ENCODE measurements around the gene PREB. TPM values are rescaled to one million over a fixed set of nuclear protein-coding genes. Genes with fewer than 3 reads are reported as not detected.

PREB gene
- total RNA-seq, 1 experiment from 2014 or later: 79.3 TPM

GRCh38 chr2:27152796-27153464, 18.5 kb upstream of the PREB start:
- DNase-seq (ENCODE audit: low read depth): peak; percentile 27

GRCh38 chr2:27152102-27152795, 17.8 kb upstream of the PREB start:
- DNase-seq (ENCODE audit: low read depth): no peak

- DNase-seq (ENCODE audit: low read depth): no peak
Measured at GRCh38 chr2:27150639-27151230, 16.3 kb upstream of the PREB start.

GRCh38 chr2:27149570-27150405, 15.4 kb upstream of the PREB start:
- no peak for DNase-seq (ENCODE audit: low read depth)

GRCh38 chr2:27148801-27149439, 14.5 kb upstream of the PREB start, which contains the start of gene TCF23:
Gene TCF23 (plus strand): TSS chr2:27149004. CDS start chr2:27149134, 130 bp downstream.
- DNase-seq (ENCODE audit: low read depth): no peak

GRCh38 chr2:27147935-27148334, 13.5 kb upstream of the PREB start:
- DNase-seq (ENCODE audit: low read depth): no peak

GRCh38 chr2:27145682-27146081, 11.2 kb upstream of the PREB start:
- no peak for DNase-seq (ENCODE audit: low read depth)

- DNase-seq (ENCODE audit: low read depth): no peak
Measured at GRCh38 chr2:27143285-27143684, 8.8 kb upstream of the PREB start.

- DNase-seq (ENCODE audit: low read depth): no peak
Measured at GRCh38 chr2:27139310-27139709, 4.9 kb upstream of the PREB start, which contains the start of gene PRR30. Gene PRR30 (minus strand): TSS chr2:27139410. CDS start chr2:27138329, 1,081 bp downstream.

GRCh38 chr2:27138111-27138510, 3.7 kb upstream of the PREB start:
- no peak for DNase-seq (ENCODE audit: low read depth)

GRCh38 chr2:27137322-27137935, 3.0 kb upstream of the PREB start:
- no peak for DNase-seq (ENCODE audit: low read depth)

GRCh38 chr2:27136751-27137150, 2.3 kb upstream of the PREB start:
- DNase-seq (ENCODE audit: low read depth): no peak

- no peak for DNase-seq (ENCODE audit: low read depth)
Measured at GRCh38 chr2:27135478-27135955, 1.1 kb upstream of the PREB start.

GRCh38 chr2:27134781-27135477, 493 bp upstream of the PREB start:
- no peak for DNase-seq (ENCODE audit: low read depth)

GRCh38 chr2:27133195-27133875, 1.1 kb downstream of the PREB start:
- no peak for DNase-seq (ENCODE audit: low read depth)

GRCh38 chr2:27131429-27131828, 3.0 kb downstream of the PREB start:
- DNase-seq (ENCODE audit: low read depth): no peak

- no peak for DNase-seq (ENCODE audit: low read depth)
Measured at GRCh38 chr2:27130396-27130795, 4.0 kb downstream of the PREB start.

- no peak for DNase-seq (ENCODE audit: low read depth)
Measured at GRCh38 chr2:27128668-27129571, 5.5 kb downstream of the PREB start.

Measured in Daoy (cell line).